ENCODE results near the gene TDRD10.

GRCh38 chr1:154469844-154470560, 32.0 kb upstream of the TDRD10 start:
- TF ChIP-seq EZH2 (IDR thresholded peaks at IDR 0.05; ENCODE audit: insufficient read depth, poor library complexity, severe bottlenecking) (no peak), EZH2phosphoT487 (IDR thresholded peaks at IDR 0.05; ENCODE audit: insufficient read depth, low read depth) (no peak)

Data from GM23248 (cell line).